Measurements from ENCODE around the gene TEX14.

The TEX14 gene

DNA sequence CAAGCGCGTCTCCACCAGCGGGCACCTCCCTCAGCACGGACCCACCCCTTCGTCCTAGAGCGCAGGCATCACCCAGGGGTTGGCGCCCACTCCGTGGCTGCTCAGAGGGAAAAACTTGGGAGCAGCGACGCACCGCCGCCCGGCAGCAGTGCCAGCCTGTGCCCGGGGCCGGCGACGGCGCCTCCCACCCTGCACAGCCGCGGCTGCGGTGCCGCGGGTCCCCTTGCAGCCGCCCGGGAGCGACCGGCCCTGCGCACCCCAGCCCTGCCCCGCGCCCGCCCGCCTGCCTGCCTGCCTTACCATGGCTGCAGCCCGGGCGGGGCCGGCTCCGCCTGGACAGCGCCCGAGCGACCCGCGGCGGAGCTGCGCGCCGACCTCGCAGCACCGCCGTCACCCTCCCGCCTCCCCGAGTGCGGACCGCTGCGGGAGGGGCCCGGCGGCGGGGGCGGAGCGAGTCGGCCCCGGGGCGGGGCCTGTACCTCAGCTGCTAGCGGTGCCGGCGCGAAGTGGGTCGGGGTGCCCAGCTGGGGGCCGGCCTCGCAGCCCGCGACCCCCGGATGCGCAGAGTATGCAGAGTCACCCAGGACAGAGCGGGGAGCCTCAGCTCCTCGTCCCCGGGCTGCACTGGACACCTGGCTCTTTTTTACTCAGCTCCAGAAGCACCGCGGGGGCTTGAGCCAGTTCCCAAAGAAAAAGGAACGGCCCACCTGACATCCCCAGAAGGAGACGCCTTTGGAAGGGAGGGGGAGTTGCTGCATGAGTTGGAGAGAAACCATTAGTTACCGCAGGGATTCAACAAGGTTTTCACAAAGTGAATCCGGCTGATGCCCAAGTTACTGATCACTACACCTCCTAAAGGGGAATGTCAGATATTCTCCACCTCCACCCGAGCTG lies 159.9 kb downstream of the TEX14 start:
- peak overlapping the region; percentile 72 for H4K8ac ChIP-seq (ENCODE audit: low read length)
- H3K27ac ChIP-seq (ENCODE audit: low read length, poor library complexity, severe bottlenecking), result no peak overlapping the region
- peak overlapping the region in 1 of 2 experiments; percentile 46 for H3K14ac ChIP-seq (ENCODE audit: low read length in 2 of 2)
- H3K4me2 ChIP-seq (ENCODE audit: low read length, poor library complexity, severe bottlenecking), result peak overlapping the region; percentile 92
- no peak overlapping the region for H2BK120ac ChIP-seq (ENCODE audit: low read depth, low read length)
- H3K4me1 ChIP-seq (ENCODE audit: control insufficient read depth, insufficient read depth, low read depth, low read length), result peaks cover 13% of the 10 kb centered on the region
- H3K4me3 ChIP-seq (ENCODE audit: insufficient read depth in 1 of 2, low read depth in 1 of 2, low read length in 2 of 2), result peak overlapping the region; percentile 52 to 63
- no peaks in the 10 kb centered on the region for H3K9me3 ChIP-seq (ENCODE audit: control insufficient read depth, low read length)
- peak overlapping the region in 1 of 2 experiments; percentile 97 for H3K23ac ChIP-seq (ENCODE audit: low read length in 2 of 2)
- no peak overlapping the region for H4K91ac ChIP-seq (ENCODE audit: low read length)
- H3K36me3 ChIP-seq (ENCODE audit: control insufficient read depth in 1 of 2, insufficient read depth in 2 of 2, low read depth in 1 of 2, low read length in 2 of 2), result no peaks in the 10 kb centered on the region
- H2AK5ac ChIP-seq (ENCODE audit: low read length, severe bottlenecking), result no peak overlapping the region
- H2BK5ac ChIP-seq (ENCODE audit: low read depth, low read length, poor library complexity, severe bottlenecking), result no peak overlapping the region
- H3K27me3 ChIP-seq (ENCODE audit: control insufficient read depth in 1 of 2, insufficient read depth in 1 of 2, low read length in 2 of 2), result peaks cover 59 to 84% of the 10 kb centered on the region in 2 experiments
- WGBS, result 2% methylated on average over 76 of the region's 82 CpGs
- peak overlapping the region; percentile 57 to 84 for H3K18ac ChIP-seq (ENCODE audit: low read depth in 1 of 2, low read length in 2 of 2)
- H2BK15ac ChIP-seq (ENCODE audit: low read depth, poor library complexity, severe bottlenecking), result no peak overlapping the region
- no peaks in the 10 kb centered on the region for H3K79me1 ChIP-seq (replicated peaks; ENCODE audit: low read length, poor library complexity, severe bottlenecking)
- no peak overlapping the region for H2BK12ac ChIP-seq (ENCODE audit: low read length in 2 of 2)
- H2AFZ ChIP-seq (ENCODE audit: low read depth, low read length), result peak overlapping the region; percentile 80
- DNase-seq, result peak; percentile 54
- H3K4ac ChIP-seq (ENCODE audit: low read depth in 1 of 2, low read length in 2 of 2), result peak overlapping the region in 1 of 2 experiments; percentile 51
- no peak overlapping the region for H3K9ac ChIP-seq (ENCODE audit: low read length)

DNA sequence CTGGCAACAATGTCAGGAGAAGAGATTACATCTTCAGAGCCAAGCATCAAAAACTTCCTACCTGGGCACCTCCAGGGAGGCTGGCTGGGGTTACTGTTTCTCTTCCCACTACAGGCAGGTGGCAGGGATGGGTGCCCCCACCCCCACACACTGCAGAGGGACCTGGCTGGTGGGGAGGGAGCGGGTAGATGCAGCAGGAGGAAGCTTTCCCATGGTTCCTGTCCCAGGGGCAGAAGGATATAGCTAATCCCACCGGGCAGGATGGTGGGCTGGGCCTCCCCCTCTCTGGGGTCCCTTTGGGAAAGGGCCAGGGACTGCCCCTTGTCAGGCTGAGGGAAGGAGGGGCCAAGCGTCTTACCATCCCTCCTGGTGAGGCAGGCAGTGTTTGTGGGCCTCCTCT lies 160.7 kb downstream of the TEX14 start:
- Histone ChIP-seq H2BK12ac (ENCODE audit: low read length in 2 of 2) (peak overlapping the region in 1 of 2 experiments; percentile 4), H3K4ac (ENCODE audit: low read depth in 1 of 2, low read length in 2 of 2) (no peak overlapping the region), H4K91ac (ENCODE audit: low read length) (no peak overlapping the region), H3K79me1 (replicated peaks; ENCODE audit: low read length, poor library complexity, severe bottlenecking) (no peaks in the 10 kb centered on the region), H3K18ac (ENCODE audit: low read depth in 1 of 2, low read length in 2 of 2) (peak overlapping the region in 1 of 2 experiments; percentile 84), H3K14ac (ENCODE audit: low read length in 2 of 2) (no peak overlapping the region), H3K9me3 (ENCODE audit: control insufficient read depth, low read length) (no peaks in the 10 kb centered on the region), H4K8ac (ENCODE audit: low read length) (no peak overlapping the region), H2BK15ac (ENCODE audit: low read depth, poor library complexity, severe bottlenecking) (no peak overlapping the region), H2BK120ac (ENCODE audit: low read depth, low read length) (no peak overlapping the region), H3K4me1 (ENCODE audit: control insufficient read depth, insufficient read depth, low read depth, low read length) (peaks cover 15% of the 10 kb centered on the region), H3K36me3 (ENCODE audit: control insufficient read depth in 1 of 2, insufficient read depth in 2 of 2, low read depth in 1 of 2, low read length in 2 of 2) (no peaks in the 10 kb centered on the region), H2BK5ac (ENCODE audit: low read depth, low read length, poor library complexity, severe bottlenecking) (no peak overlapping the region), H3K9ac (ENCODE audit: low read length) (no peak overlapping the region), H3K4me3 (ENCODE audit: insufficient read depth in 1 of 2, low read depth in 1 of 2, low read length in 2 of 2) (peak overlapping the region in 1 of 2 experiments; percentile 63), H3K27me3 (ENCODE audit: control insufficient read depth in 1 of 2, insufficient read depth in 1 of 2, low read length in 2 of 2) (peaks cover 53 to 78% of the 10 kb centered on the region in 2 experiments), H2AK5ac (ENCODE audit: low read length, severe bottlenecking) (no peak overlapping the region), H3K23ac (ENCODE audit: low read length in 2 of 2) (no peak overlapping the region), H3K27ac (ENCODE audit: low read length, poor library complexity, severe bottlenecking) (no peak overlapping the region), H2AFZ (ENCODE audit: low read depth, low read length) (peak overlapping the region; percentile 80), H3K4me2 (ENCODE audit: low read length, poor library complexity, severe bottlenecking) (peak overlapping the region; percentile 92)
- DNase-seq, result no peak
- WGBS, result 53% methylated on average over 2 of the region's 3 CpGs

DNA sequence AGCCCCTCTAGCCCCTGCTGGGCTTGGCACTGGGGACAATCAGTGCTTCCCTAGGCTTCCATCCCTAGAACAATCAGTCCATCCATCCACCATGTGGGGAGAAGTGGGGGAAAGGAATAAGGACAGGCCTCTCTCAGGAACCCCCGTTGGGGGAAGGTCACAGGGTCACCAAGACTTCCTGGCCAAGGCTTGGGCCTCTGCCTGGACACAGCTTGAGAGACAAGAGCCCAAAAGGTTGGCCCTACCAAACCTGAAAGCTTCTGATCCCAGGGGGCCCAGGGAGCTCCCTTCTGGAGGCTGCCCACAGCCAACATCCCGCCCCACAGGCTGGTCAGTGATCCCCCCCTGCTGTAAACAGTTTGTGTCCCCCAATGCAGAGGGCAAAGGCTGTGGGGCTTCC lies 161.2 kb downstream of the TEX14 start:
- no peaks in the 10 kb centered on the region for H3K36me3 ChIP-seq (ENCODE audit: control insufficient read depth in 1 of 2, insufficient read depth in 2 of 2, low read depth in 1 of 2, low read length in 2 of 2)
- no peak for DNase-seq
- H3K4ac ChIP-seq (ENCODE audit: low read depth in 1 of 2, low read length in 2 of 2), result no peak overlapping the region
- no peak overlapping the region for H2BK120ac ChIP-seq (ENCODE audit: low read depth, low read length)
- no peak overlapping the region for H3K27ac ChIP-seq (ENCODE audit: low read length, poor library complexity, severe bottlenecking)
- H3K4me1 ChIP-seq (ENCODE audit: control insufficient read depth, insufficient read depth, low read depth, low read length), result peaks cover 15% of the 10 kb centered on the region
- WGBS, result 61% methylated on average over 2 of the region's 2 CpGs
- H3K18ac ChIP-seq (ENCODE audit: low read depth in 1 of 2, low read length in 2 of 2), result no peak overlapping the region
- H3K4me2 ChIP-seq (ENCODE audit: low read length, poor library complexity, severe bottlenecking), result no peak overlapping the region
- peak overlapping the region; percentile 67 for H2BK15ac ChIP-seq (ENCODE audit: low read depth, poor library complexity, severe bottlenecking)
- H2BK12ac ChIP-seq (ENCODE audit: low read length in 2 of 2), result no peak overlapping the region
- no peaks in the 10 kb centered on the region for H3K9me3 ChIP-seq (ENCODE audit: control insufficient read depth, low read length)
- no peak overlapping the region for H3K9ac ChIP-seq (ENCODE audit: low read length)
- H3K27me3 ChIP-seq (ENCODE audit: control insufficient read depth in 1 of 2, insufficient read depth in 1 of 2, low read length in 2 of 2), result peaks cover 50 to 74% of the 10 kb centered on the region in 2 experiments
- no peak overlapping the region for H2AFZ ChIP-seq (ENCODE audit: low read depth, low read length)
- H2BK5ac ChIP-seq (ENCODE audit: low read depth, low read length, poor library complexity, severe bottlenecking), result no peak overlapping the region
- H3K4me3 ChIP-seq (ENCODE audit: insufficient read depth in 1 of 2, low read depth in 1 of 2, low read length in 2 of 2), result no peak overlapping the region
- H3K23ac ChIP-seq (ENCODE audit: low read length in 2 of 2), result no peak overlapping the region
- no peaks in the 10 kb centered on the region for H3K79me1 ChIP-seq (replicated peaks; ENCODE audit: low read length, poor library complexity, severe bottlenecking)
- no peak overlapping the region for H2AK5ac ChIP-seq (ENCODE audit: low read length, severe bottlenecking)
- no peak overlapping the region for H3K14ac ChIP-seq (ENCODE audit: low read length in 2 of 2)
- H4K91ac ChIP-seq (ENCODE audit: low read length), result no peak overlapping the region
- no peak overlapping the region for H4K8ac ChIP-seq (ENCODE audit: low read length)

DNA sequence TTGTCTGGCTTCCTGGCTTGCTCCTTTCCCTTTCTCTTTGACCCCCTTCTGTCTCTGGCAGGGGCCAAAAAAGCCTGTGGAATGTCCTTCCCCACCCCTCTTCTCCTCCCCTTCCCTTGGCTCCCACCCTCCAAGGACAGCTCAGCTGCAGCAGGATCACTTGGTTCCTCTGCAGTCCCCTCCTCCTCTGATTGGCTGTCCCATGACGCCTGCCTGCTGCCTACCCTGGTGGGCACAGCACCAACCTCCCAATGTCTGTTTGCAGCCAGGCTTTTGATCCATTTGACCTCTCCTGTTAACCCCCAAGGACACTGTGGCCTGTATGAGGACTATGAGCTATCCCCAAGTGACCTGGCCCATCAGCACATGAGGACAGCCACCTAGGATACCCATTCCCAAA lies 162.6 kb downstream of the TEX14 start:
- H3K9me3 ChIP-seq (ENCODE audit: control insufficient read depth, low read length), result no peaks in the 10 kb centered on the region
- no peak overlapping the region for H3K14ac ChIP-seq (ENCODE audit: low read length in 2 of 2)
- DNase-seq, result no peak
- H3K4me2 ChIP-seq (ENCODE audit: low read length, poor library complexity, severe bottlenecking), result no peak overlapping the region
- no peak overlapping the region for H2BK12ac ChIP-seq (ENCODE audit: low read length in 2 of 2)
- no peak overlapping the region for H4K8ac ChIP-seq (ENCODE audit: low read length)
- no peak overlapping the region for H2AK5ac ChIP-seq (ENCODE audit: low read length, severe bottlenecking)
- no peak overlapping the region for H2BK5ac ChIP-seq (ENCODE audit: low read depth, low read length, poor library complexity, severe bottlenecking)
- no peak overlapping the region for H3K9ac ChIP-seq (ENCODE audit: low read length)
- no peak overlapping the region for H2BK15ac ChIP-seq (ENCODE audit: low read depth, poor library complexity, severe bottlenecking)
- H2AFZ ChIP-seq (ENCODE audit: low read depth, low read length), result no peak overlapping the region
- peaks cover 41 to 70% of the 10 kb centered on the region in 2 experiments for H3K27me3 ChIP-seq (ENCODE audit: control insufficient read depth in 1 of 2, insufficient read depth in 1 of 2, low read length in 2 of 2)
- peak overlapping the region; percentile 16 for H4K91ac ChIP-seq (ENCODE audit: low read length)
- H2BK120ac ChIP-seq (ENCODE audit: low read depth, low read length), result no peak overlapping the region
- H3K18ac ChIP-seq (ENCODE audit: low read depth in 1 of 2, low read length in 2 of 2), result peak overlapping the region in 1 of 2 experiments; percentile 25
- H3K27ac ChIP-seq (ENCODE audit: low read length, poor library complexity, severe bottlenecking), result no peak overlapping the region
- H3K4ac ChIP-seq (ENCODE audit: low read depth in 1 of 2, low read length in 2 of 2), result no peak overlapping the region
- no peak overlapping the region for H3K4me3 ChIP-seq (ENCODE audit: insufficient read depth in 1 of 2, low read depth in 1 of 2, low read length in 2 of 2)
- WGBS, result 29% methylated on average over 1 of the region's 1 CpG
- no peak overlapping the region for H3K23ac ChIP-seq (ENCODE audit: low read length in 2 of 2)
- no peaks in the 10 kb centered on the region for H3K36me3 ChIP-seq (ENCODE audit: control insufficient read depth in 1 of 2, insufficient read depth in 2 of 2, low read depth in 1 of 2, low read length in 2 of 2)
- H3K79me1 ChIP-seq (replicated peaks; ENCODE audit: low read length, poor library complexity, severe bottlenecking), result no peaks in the 10 kb centered on the region
- H3K4me1 ChIP-seq (ENCODE audit: control insufficient read depth, insufficient read depth, low read depth, low read length), result peaks cover 21% of the 10 kb centered on the region
